ENCODE measurements around the gene MSH3. TPM values are rescaled to one million over a fixed set of nuclear protein-coding genes. Genes with fewer than 3 reads are reported as not detected.
A peak's percentile ranks its signal among the peaks of the same experiment; 100 is the strongest.

The MSH3 gene
- polyA plus RNA-seq, 3 donors, result 4.5 to 9.9 (median 8.0) TPM

- 100% methylated on average over 4 of the region's 4 CpGs for WGBS (ENCODE audit: insufficient coverage)
- Mint-ChIP-seq H3K27ac (peak overlapping the region in 1 of 7 donors; percentile 11), H3K4me1 (peaks cover 5% of the 10 kb centered on the region), H3K4me3 (no peak overlapping the region), H3K9me3 (no peaks in the 10 kb centered on the region), H3K36me3 (peaks cover 41 to 68% of the 10 kb centered on the region in 2 donors), H3K27me3 (ENCODE audit: low read depth in 3 of 3) (no peaks in the 10 kb centered on the region)
- Histone ChIP-seq H3K79me2 (ENCODE audit: insufficient read depth, low read length) (no peaks in the 10 kb centered on the region), H3K4me2 (replicated peaks; ENCODE audit: extremely low read depth, low read length, poor library complexity, severe bottlenecking) (no peak overlapping the region), H3K4me1 (ENCODE audit: control insufficient read depth in 1 of 2, insufficient read depth in 2 of 2, low read length in 2 of 2) (no peaks in the 10 kb centered on the region), H3K4me3 (replicated peaks in 1 of 3; ENCODE audit: low read depth in 2 of 3, low read length in 3 of 3) (no peak overlapping the region), H2AFZ (ENCODE audit: insufficient read depth, low read depth, low read length, poor library complexity, severe bottlenecking) (no peak overlapping the region), H4K20me1 (ENCODE audit: insufficient read depth, low read length) (no peaks in the 10 kb centered on the region), H3K9me3 (replicated peaks in 1 of 2; ENCODE audit: control insufficient read depth in 1 of 2, insufficient read depth in 1 of 2, low read length in 2 of 2) (no peaks in the 10 kb centered on the region), H3K27ac (ENCODE audit: low read depth in 1 of 2, low read length in 2 of 2) (no peak overlapping the region), H3K27me3 (ENCODE audit: control insufficient read depth in 2 of 2, insufficient read depth in 2 of 2, low read length in 2 of 2) (no peaks in the 10 kb centered on the region), H3K36me3 (replicated peaks in 1 of 2; ENCODE audit: control insufficient read depth in 1 of 2, insufficient read depth in 2 of 2, low read length in 2 of 2) (peaks cover 36 to 81% of the 10 kb centered on the region in 2 donors), H3K9ac (ENCODE audit: insufficient read depth, low read length, poor library complexity, severe bottlenecking) (no peak overlapping the region)
- intact Hi-C loops (cut with micrococcal nuclease), result no loop called here
- no peak for DNase-seq
- no peak for TF ChIP-seq CTCF (IDR thresholded peaks at IDR 0.05)
Observed at GRCh38 chr5:80739057-80739456, 84.6 kb downstream of the MSH3 start.

GRCh38 chr5:80739496-80739895 is 85.0 kb downstream of the MSH3 start:
- WGBS (ENCODE audit: insufficient coverage), result no CpG with 5 or more reads among the region's 4 CpGs
- Mint-ChIP-seq H3K4me1 (peaks cover 5% of the 10 kb centered on the region), H3K27me3 (ENCODE audit: low read depth in 3 of 3) (no peaks in the 10 kb centered on the region), H3K9me3 (no peaks in the 10 kb centered on the region), H3K27ac (peak overlapping the region in 1 of 7 donors; percentile 22), H3K4me3 (no peak overlapping the region), H3K36me3 (peaks cover 40 to 68% of the 10 kb centered on the region in 2 donors)
- H3K79me2 ChIP-seq (ENCODE audit: insufficient read depth, low read length), result no peaks in the 10 kb centered on the region
- no peaks in the 10 kb centered on the region for H4K20me1 ChIP-seq (ENCODE audit: insufficient read depth, low read length)
- H3K9ac ChIP-seq (ENCODE audit: insufficient read depth, low read length, poor library complexity, severe bottlenecking), result no peak overlapping the region
- no peak overlapping the region for H3K4me2 ChIP-seq (replicated peaks; ENCODE audit: extremely low read depth, low read length, poor library complexity, severe bottlenecking)
- intact Hi-C loops (cut with micrococcal nuclease), result no loop called here
- H3K36me3 ChIP-seq (replicated peaks in 1 of 2; ENCODE audit: control insufficient read depth in 1 of 2, insufficient read depth in 2 of 2, low read length in 2 of 2), result peaks cover 36 to 82% of the 10 kb centered on the region in 2 donors
- H3K27ac ChIP-seq (ENCODE audit: low read depth in 1 of 2, low read length in 2 of 2), result no peak overlapping the region
- H3K9me3 ChIP-seq (replicated peaks in 1 of 2; ENCODE audit: control insufficient read depth in 1 of 2, insufficient read depth in 1 of 2, low read length in 2 of 2), result no peaks in the 10 kb centered on the region
- H3K4me1 ChIP-seq (ENCODE audit: control insufficient read depth in 1 of 2, insufficient read depth in 2 of 2, low read length in 2 of 2), result no peaks in the 10 kb centered on the region
- H3K4me3 ChIP-seq (replicated peaks in 1 of 3; ENCODE audit: low read depth in 2 of 3, low read length in 3 of 3), result no peak overlapping the region
- no peaks in the 10 kb centered on the region for H3K27me3 ChIP-seq (ENCODE audit: control insufficient read depth in 2 of 2, insufficient read depth in 2 of 2, low read length in 2 of 2)
- TF ChIP-seq CTCF (IDR thresholded peaks at IDR 0.05), result no peak
- H2AFZ ChIP-seq (ENCODE audit: insufficient read depth, low read depth, low read length, poor library complexity, severe bottlenecking), result no peak overlapping the region
- no peak for DNase-seq
